GM19452 (cell line): Measurements from ENCODE around the gene CHPF2.

Source experiments
- ATAC-seq: cut with Tn5 transposase; IDR thresholded peaks from one replicate; pipeline ENCODE4 v1.9.1; 2021; ENCODE audit not compliant: unreplicated experiment

The CHPF2 gene, protein sequence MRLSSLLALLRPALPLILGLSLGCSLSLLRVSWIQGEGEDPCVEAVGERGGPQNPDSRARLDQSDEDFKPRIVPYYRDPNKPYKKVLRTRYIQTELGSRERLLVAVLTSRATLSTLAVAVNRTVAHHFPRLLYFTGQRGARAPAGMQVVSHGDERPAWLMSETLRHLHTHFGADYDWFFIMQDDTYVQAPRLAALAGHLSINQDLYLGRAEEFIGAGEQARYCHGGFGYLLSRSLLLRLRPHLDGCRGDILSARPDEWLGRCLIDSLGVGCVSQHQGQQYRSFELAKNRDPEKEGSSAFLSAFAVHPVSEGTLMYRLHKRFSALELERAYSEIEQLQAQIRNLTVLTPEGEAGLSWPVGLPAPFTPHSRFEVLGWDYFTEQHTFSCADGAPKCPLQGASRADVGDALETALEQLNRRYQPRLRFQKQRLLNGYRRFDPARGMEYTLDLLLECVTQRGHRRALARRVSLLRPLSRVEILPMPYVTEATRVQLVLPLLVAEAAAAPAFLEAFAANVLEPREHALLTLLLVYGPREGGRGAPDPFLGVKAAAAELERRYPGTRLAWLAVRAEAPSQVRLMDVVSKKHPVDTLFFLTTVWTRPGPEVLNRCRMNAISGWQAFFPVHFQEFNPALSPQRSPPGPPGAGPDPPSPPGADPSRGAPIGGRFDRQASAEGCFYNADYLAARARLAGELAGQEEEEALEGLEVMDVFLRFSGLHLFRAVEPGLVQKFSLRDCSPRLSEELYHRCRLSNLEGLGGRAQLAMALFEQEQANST

DNA sequence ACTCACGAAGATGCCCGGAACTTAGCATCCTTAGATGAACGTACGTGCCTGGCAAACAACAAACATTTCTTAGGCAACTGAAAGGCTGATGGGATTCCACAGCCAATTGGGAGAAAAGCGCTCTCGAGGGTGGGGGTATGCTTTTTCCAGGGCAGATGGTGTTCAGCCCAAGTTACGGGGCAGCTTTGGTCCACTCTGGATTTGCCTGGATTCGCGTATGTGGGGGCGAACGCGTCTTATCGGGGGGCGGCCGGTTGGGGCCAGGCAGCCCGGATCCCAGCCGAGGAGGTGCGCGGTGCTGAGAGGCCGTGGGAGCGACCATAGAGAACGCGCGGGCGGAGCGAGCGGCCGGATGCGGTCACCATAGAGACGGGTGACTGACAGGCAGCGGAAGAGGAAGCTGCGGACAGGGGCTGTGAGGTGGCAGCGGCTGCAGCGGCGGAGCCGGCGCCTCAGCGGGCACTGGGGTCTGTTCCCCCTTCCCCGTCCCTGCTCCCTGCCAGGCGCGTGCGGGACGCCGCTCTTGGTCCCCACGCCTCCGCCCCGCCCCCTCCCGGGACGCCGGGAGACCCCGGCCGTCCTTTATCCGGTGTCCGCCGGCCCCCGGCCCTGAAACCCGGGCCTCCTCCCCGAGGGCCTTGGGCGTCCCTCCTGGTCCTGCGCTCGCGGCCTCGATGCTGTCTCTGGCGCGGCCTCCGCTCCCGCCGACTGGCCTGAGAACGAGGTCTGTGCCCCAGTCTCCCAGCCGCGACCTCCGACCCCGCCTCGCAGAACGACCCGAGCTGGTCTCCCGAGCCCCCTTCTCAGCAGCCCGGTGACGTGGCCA is at the start of gene CHPF2:
CHPF2 (plus strand) TSS at position 393 of the 826 bp plus-strand sequence. CDS start 1,529 bp downstream, outside the sequence.
- ATAC-seq = peak; percentile 98

DNA sequence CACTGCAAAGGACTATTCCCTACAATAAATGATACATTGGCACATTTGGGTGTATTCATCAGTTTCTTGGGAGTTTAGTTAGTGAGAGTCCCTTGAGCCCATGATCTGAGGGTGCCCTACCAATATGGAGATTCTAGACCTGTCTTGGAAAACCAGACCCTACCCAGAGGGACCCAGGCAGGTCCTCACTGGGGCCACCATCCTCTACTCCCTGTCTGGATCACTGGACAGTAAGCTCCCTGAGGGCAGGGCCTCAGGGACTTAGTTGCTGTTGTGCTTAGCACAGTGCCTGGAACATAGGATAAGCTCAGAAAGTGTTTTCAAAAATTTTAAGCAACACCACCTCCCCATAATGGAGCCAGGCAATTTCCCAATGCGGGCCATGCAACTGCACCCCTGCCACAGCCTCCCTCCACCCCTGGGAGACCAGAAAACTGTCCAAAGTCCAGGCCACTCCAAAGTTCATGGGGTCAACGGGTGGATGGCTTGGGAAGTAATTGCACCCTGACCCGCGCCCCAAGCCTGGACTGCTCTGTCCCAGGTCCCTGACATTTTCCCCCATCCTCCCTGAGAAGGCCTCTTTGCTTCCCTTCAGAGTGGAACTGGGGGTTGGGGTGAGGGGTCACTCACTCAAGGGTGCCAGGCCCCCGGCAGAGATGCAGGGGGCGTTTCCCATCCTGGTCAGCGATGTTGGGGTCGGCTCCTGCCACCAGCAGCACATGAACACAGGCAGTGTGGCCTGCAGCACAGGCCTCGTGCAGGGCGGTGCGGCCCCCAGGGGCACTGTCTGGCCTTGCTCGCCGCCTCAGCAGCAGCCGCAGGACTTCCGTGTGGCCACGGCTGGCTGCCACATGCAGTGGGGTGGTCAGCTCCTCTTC is 46.3 kb upstream of the CHPF2 start:
- no peak for ATAC-seq

GRCh38 chr7:151186640-151187408 is 45.5 kb upstream of the CHPF2 start, which contains the start of gene ASB10:
Gene ASB10, minus strand, starts transcription at chr7:151187250. Its CDS starts 120 bp downstream, at chr7:151187130.
- ATAC-seq = no peak

- no peak for ATAC-seq
These were observed 44.7 kb upstream of the CHPF2 start for GRCh38 chr7:151187409-151188251.

GRCh38 chr7:151188252-151188542 is 44.1 kb upstream of the CHPF2 start:
- no peak for ATAC-seq

DNA sequence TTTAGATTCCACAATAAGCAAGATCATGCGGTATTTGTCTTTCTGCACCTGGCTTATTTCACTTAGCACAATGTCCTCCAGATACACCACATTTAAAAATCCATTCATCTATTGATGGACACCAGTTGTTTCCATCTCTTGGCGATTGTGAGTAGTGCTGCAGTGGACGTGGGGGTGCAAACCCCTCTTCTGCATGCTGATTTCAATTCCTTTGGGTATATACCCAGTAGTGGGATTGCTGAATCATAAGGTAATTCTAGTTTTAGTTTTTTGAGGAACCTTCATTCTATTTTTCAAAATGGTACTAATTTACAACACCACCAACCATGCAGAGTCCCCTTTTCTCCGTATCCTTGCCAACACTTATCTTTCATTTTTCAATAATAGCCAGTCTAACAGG is 43.2 kb upstream of the CHPF2 start:
- no peak for ATAC-seq

DNA sequence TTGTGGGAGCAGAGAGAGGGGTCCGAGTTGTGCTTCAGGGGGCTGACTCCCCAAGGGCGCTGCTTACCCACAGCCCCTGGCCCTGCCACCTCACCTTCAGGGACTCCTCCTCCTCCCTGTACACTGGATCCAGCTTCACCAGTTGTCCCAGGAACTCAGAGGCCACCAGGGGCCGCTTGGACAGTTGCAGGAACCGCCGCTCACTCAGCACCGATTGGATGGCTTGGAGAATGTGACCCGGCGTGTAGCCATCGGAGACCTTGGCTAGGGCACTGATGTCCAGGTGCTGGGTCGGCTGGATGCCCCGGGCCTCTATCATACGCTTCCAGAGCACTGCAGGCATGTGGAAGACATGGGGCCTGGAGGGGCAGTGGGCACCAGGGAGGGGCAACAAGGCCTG is 40.7 kb upstream of the CHPF2 start:
- no peak for ATAC-seq

- no peak for ATAC-seq
These were observed 40.2 kb upstream of the CHPF2 start for GRCh38 chr7:151192002-151192539.

DNA sequence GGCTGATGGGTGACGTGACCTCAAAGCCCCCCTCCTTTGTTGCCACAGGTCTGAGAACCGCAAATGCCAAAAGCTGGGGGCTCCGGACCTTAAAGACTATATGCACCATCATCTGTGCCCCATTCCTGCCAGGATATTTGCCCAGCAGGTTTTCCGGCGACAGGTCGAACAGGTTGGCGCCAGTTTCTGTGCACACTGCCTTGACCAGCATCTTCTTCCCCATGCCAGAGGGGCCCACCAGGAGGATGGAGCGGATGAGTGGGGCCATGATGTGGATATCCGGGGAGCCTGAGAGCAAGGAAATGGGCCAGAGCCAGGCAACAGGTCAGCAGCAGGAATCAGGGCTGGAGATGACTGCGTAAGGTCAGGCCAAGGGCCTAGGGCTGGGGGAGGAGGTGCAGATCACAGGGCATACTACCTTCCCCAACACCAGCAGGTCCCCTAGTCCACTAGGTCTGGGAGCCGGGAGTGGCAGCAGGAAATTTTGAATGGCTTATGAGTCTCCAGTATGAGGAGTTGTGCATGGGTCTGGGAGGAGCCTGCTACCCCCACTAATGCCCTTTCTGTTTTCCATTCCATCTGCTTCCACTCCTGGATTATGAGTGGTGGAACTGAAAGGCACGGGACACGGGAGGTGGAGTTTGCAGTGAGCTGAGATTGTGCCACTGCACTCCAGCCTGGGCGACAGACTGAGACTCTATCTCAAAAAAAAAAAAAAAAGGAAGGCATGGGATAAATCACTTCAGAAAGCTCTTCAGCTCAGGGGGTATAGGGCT is 38.9 kb upstream of the CHPF2 start:
- no peak for ATAC-seq

- no peak for ATAC-seq
These were observed 38.1 kb upstream of the CHPF2 start for GRCh38 chr7:151194188-151194587.

GRCh38 chr7:151195616-151196450 is 36.5 kb upstream of the CHPF2 start:
- ATAC-seq = no peak

- ATAC-seq = no peak
These were observed 34.4 kb upstream of the CHPF2 start for GRCh38 chr7:151197932-151198331.

DNA sequence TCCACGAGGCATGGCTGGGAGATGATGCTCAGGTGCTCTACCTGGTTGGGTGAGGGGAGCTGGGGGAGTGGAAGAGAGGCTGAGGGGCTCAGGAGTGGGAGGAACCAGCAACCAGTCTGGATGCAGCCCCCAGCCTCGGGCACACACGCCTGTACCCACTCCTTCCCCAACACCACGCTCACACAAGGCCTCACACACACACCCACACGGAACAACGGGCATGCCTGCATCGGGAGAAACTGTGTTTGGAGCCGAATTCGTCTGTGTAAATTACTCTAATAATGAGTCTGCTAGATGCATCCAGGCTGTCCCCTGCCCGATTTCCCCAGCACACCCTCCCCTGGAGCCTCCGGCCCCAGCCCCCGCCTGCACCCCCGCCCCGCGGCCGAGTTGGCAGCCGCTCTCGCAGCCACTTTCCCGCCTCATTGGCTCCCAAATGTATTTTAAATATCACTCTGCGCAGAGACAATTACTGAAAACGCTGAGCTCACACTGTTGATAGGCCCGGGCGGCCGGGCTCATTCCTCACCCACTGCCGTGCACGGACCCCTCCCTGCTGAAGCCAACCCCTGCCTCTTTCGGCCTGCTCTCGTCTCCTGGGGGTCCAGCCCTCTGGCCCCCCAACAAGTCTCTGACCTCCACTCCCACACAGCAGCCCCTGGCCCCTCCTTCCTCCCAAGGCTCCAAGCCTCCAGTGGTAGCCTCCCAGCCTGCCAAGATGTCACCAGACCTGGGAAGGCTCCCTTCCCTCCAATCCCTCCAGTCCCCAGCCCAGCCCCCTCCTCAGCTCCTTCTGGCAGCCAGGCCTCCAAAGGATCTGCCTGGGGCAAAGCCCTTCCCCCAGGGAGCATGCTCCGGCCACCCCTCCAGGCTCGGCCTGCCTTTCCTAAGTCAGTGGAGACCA is 33.1 kb upstream of the CHPF2 start:
- ATAC-seq = no peak

DNA sequence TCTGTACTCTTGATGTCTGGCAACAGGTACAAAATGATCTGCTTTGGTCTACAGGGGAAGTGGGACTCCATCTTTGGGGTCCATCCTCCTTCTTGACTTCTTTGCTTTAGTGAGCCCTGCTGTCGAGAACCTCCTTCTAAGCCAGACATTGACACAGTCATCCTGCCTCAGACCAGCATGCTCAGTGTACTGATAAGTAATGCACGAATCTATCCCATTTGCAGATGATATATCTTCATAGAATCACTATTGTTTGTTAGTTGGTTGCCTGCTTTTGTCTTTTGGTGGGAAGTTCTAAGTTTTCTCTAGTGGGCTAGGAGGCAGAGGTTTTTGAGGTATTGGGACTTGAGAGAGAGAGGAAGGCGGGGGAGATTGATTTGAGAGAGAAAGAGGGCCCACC is 30.9 kb upstream of the CHPF2 start:
- ATAC-seq = no peak

DNA sequence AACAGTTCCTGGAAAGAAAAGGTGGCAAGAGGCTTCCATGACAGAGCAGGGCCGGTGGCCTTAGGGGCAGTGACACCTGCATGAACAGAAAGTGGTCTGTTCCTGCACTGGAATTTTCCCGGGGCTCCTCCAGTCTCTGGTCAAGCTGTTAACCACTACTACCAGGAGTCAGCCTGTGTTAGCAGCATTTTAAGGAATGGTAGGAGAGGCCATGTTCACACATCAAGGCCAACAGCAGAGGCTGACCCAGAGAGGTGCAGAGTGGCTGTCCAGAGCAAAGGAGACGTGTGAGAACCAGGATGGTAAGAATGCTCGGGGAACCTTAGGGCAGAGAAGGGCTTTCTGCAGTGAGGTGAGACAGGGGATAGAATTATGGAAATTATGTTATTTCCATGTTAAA is 30.5 kb upstream of the CHPF2 start:
- ATAC-seq = no peak

- ATAC-seq = no peak
These were observed 29.4 kb upstream of the CHPF2 start for GRCh38 chr7:151202836-151203235.
